Heart right ventricle (tissue), 16 donors: ENCODE measurements around the gene ZNF438. TPM values are rescaled to one million over a fixed set of nuclear protein-coding genes. Genes with fewer than 3 reads are reported as not detected.

Source experiments
- ATAC-seq, 8 donors: fragments of 200-7000 bp; cut with Tn5 transposase; one replicate each; pipeline ENCODE4 v1.9.1; 2020; ENCODE audit warnings: mild to moderate bottlenecking in 8 of 8, moderate library complexity in 8 of 8, moderate number of reproducible peaks in 1 of 8
- DNase-seq, 2 donors: peaks; one replicate each; pipeline ENCODE4 v3.0.0-alpha.2; 2020
- H3K27ac ChIP-seq, 10 donors: fragments of 200-600 bp; sonication (generic) in 2 of 10; one replicate each; pipeline versions ENCODE4 v1.5.0 to v1.8.0; 2020 to 2022; ENCODE audit warnings: mild to moderate bottlenecking in 3 of 10
- H3K27me3 ChIP-seq, 7 donors: fragments of 200-600 bp; one replicate each; pipeline ENCODE4 v1.8.0; 2021 to 2022; ENCODE audit warnings: mild to moderate bottlenecking in 2 of 7
- H3K36me3 ChIP-seq, 9 donors: fragments of 200-600 bp; sonication (generic) in 1 of 9; one replicate each; pipeline versions ENCODE4 v1.5.0 to v1.8.0; 2020 to 2022; ENCODE audit warnings: mild to moderate bottlenecking in 2 of 9
- H3K4me1 ChIP-seq, 9 donors: fragments of 200-600 bp; sonication (generic) in 1 of 9; one replicate each; pipeline versions ENCODE4 v1.5.0 to v1.8.0; 2020 to 2022; ENCODE audit warnings: mild to moderate bottlenecking in 4 of 9
- H3K4me3 ChIP-seq, 10 donors: fragments of 200-600 bp; sonication (generic) in 2 of 10; one replicate each; pipeline versions ENCODE4 v1.5.0 to v1.8.0; 2020 to 2022; ENCODE audit warnings: mild to moderate bottlenecking in 7 of 10, moderate library complexity in 2 of 10
- H3K9me3 ChIP-seq, 11 donors: fragments of 200-600 bp in 10 of 11; sonication (generic) in 2 of 11; one replicate each; pipeline versions ENCODE4 v1.5.0 to v1.8.0; 2013 to 2022; ENCODE audit warnings: mild to moderate bottlenecking in 2 of 11, control low read depth in 1 of 11, moderate library complexity in 1 of 11
- CTCF ChIP-seq, 9 donors: fragments of 200-600 bp; sonication (generic) in 2 of 9; IDR thresholded peaks; one replicate each; pipeline versions ENCODE4 v1.5.0 to v1.8.0; 2021 to 2022; ENCODE audit warnings: antibody characterized with exemption in 9 of 9, mild to moderate bottlenecking in 5 of 9, moderate library complexity in 1 of 9
- WGBS, 2 donors: extraction: QIAGEN DNeasy Blood & Tissue Kit; methylation state at CpG; one replicate each; pipeline ENCODE4 v1.1.7; 2013; ENCODE audit warnings: inconsistent platforms in 1 of 2; 5-methylcytosine and 5-hydroxymethylcytosine counted together
- intact Hi-C, 10 donors: fragments of 100-400 bp; cut with DNase I; formaldehyde crosslinking; loops; one replicate each; pipeline versions ENCODE4 v1.11.1 to v1.14.2; 2022
- polyA plus RNA-seq, 2 donors: library from polyadenylated mRNA; stranded (reverse); fragments of 200-250 nt; gene quantifications; one replicate each; pipeline ENCODE4 v1.2.3, GENCODE V29; 2013
- total RNA-seq, 10 donors: library from RNA; stranded (reverse); fragmentation: NEBNext Ultra II Directional in 3 of 10; extraction: Animal tissue kit (Norgen Biotek cat#: 25700) in 3 of 10; gene quantifications; one replicate each; pipeline versions ENCODE4 v1.2.1 to v1.2.4, GENCODE V29; 2021 to 2023
- donor health status: Arrhythmogenic right ventricular cardiomyopathy.
- donor health status: ischemic (EF 13 %, LVEDD 7.1; RV severe dilation, severe dysfunction).
- donor health status: healthy with polysubstance abuse.
- donor health status: DM: no; HTN: yes; CAD: no.
- donor health status: DM: no; HTN: no; CAD: no.
- donor health status: ischemic (EF 25% LVEDD 6.9; RV normal size, moderate dysfunction).
- donor health status: ischemic (EF 25% LVEDD 5.7; RV mildly dilated, moderate dysfunction).
- donor health status: healthy.
- donor health status: DM: yes; HTN: yes; CAD: no.
- donor health status: Ischemic cardiomyopathy.
- donor health status: ischemic (EF 35%, LVEDD 5.7; RV mildly dilated, moderate dysfunction).
- donor health status: nonischemic (EF 11% LVEDD 7.7; RV severe dilation, severe dysfunction).
- donor health status: DM: yes; HTN: yes; CAD: no.
- donor health status: PGD.
- donor health status: ischemic (EF 29% LVEDD 5.4; RV normal size, mild dysfunction).
- donor health status: nonischemic (EF 23%, LVEDD 6.1; RV moderate dilation, normal function).

ZNF438 gene
- total and polyA plus RNA-seq, 12 donors = 7.8 to 21.1 (median 12.4) TPM

- Histone ChIP-seq H3K4me1 (peaks cover 5 to 58% (median 38%) of the 10 kb centered on the region in 9 donors), H3K9me3 (no peaks in the 10 kb centered on the region), H3K27ac (peak overlapping the region in 2 of 10 donors; percentile 25 to 48), H3K4me3 (no peak overlapping the region), H3K27me3 (no peaks in the 10 kb centered on the region), H3K36me3 (no peaks in the 10 kb centered on the region)
- ATAC-seq (no peak), DNase-seq (no peak)
- WGBS, 2 donors = 74 to 76% methylated on average over 5 of the region's 5 CpGs
- intact Hi-C loops = loop anchor here in 1 of 10 donors (10.0 kb wide), 1 partner anchor 105 kb away; no protein-coding TSS in a partner anchor
- no peak for TF ChIP-seq CTCF (IDR thresholded peaks at IDR 0.05)
Observed at GRCh38 chr10:31020209-31020608, 11.5 kb downstream of the ZNF438 start.

- DNase-seq (no peak), ATAC-seq (peak in 1 of 8 donors; percentile 20)
- no peak for TF ChIP-seq CTCF (IDR thresholded peaks at IDR 0.05)
- WGBS, 2 donors = 71 to 76% methylated on average over 2 of the region's 2 CpGs
- H3K27me3 ChIP-seq = no peaks in the 10 kb centered on the region
- no peaks in the 10 kb centered on the region for H3K36me3 ChIP-seq
- H3K4me1 ChIP-seq = peaks cover 5 to 49% (median 34%) of the 10 kb centered on the region in 9 donors
- H3K27ac ChIP-seq = peak overlapping the region in 7 of 10 donors; percentile 7 to 68 (median 50)
- intact Hi-C loops = loop anchor here in 1 of 10 donors (5.0 kb wide), 1 partner anchor 37 kb away; no protein-coding TSS in a partner anchor
- H3K4me3 ChIP-seq = no peak overlapping the region
- no peaks in the 10 kb centered on the region for H3K9me3 ChIP-seq
Observed at GRCh38 chr10:31018962-31019361, 12.7 kb downstream of the ZNF438 start.

GRCh38 chr10:31018356-31018750 is 13.3 kb downstream of the ZNF438 start:
- WGBS, 2 donors = 72 to 84% methylated on average over 3 of the region's 3 CpGs
- no peaks in the 10 kb centered on the region for H3K36me3 ChIP-seq
- peak overlapping the region in 8 of 10 donors; percentile 7 to 68 (median 46) for H3K27ac ChIP-seq
- H3K4me3 ChIP-seq = no peak overlapping the region
- intact Hi-C loops = loop anchor here in 1 of 10 donors (5.0 kb wide), 1 partner anchor 36 kb away; no protein-coding TSS in a partner anchor
- no peaks in the 10 kb centered on the region for H3K9me3 ChIP-seq
- peaks cover 5 to 56% (median 40%) of the 10 kb centered on the region in 9 donors for H3K4me1 ChIP-seq
- DNase-seq (no peak), ATAC-seq (peak in 1 of 8 donors; percentile 25)
- TF ChIP-seq CTCF (IDR thresholded peaks at IDR 0.05) = no peak
- H3K27me3 ChIP-seq = no peaks in the 10 kb centered on the region

GRCh38 chr10:31017534-31018355 is 13.9 kb downstream of the ZNF438 start:
- ATAC-seq (peak in 7 of 8 donors; percentile 30 to 66 (median 50)), DNase-seq (no peak)
- no peaks in the 10 kb centered on the region for H3K36me3 ChIP-seq
- 35 to 59% methylated on average over 4 of the region's 4 CpGs for WGBS, 2 donors
- H3K4me1 ChIP-seq = peaks cover 5 to 60% (median 40%) of the 10 kb centered on the region in 9 donors
- TF ChIP-seq CTCF (IDR thresholded peaks at IDR 0.05) = no peak
- H3K27ac ChIP-seq = peak overlapping the region; percentile 7 to 68 (median 42)
- intact Hi-C loops = loop anchor here in 1 of 10 donors (5.0 kb wide), 1 partner anchor 35 kb away; no protein-coding TSS in a partner anchor
- H3K4me3 ChIP-seq = no peak overlapping the region
- no peaks in the 10 kb centered on the region for H3K27me3 ChIP-seq
- H3K9me3 ChIP-seq = no peaks in the 10 kb centered on the region
